ENCODE results near the gene FAM187B.
A peak's percentile ranks its signal among the peaks of the same experiment; 100 is the strongest.
"Not testable (repeated sequence)": the region's sequence is repeated elsewhere in the genome, so short reads cannot be mapped to it uniquely, and the experiment has no call there.

Gene FAM187B

GRCh38 chr19:35261356-35262100 lies 33.0 kb upstream of the FAM187B start:
- DNase-seq = no peak

GRCh38 chr19:35260694-35261304 lies 32.3 kb upstream of the FAM187B start:
- DNase-seq = no peak

DNA sequence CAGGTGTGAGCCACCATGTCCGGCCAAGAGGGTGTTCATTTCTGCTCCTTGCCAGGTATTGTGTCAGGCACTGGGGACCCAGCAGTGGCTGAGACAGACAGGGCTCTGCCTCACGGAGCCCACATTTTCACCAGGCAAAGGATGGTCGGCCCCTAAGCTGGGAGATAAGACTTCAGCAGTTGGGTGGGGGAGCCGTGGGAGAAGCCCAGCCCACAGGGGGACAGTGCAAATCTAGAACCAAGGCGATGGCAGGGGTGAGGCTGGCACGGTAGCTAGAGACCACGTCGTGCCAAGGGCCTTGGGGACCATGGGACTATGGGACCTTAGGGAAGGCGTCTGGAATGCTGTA lies 28.5 kb upstream of the FAM187B start:
- DNase-seq = no peak

DNA sequence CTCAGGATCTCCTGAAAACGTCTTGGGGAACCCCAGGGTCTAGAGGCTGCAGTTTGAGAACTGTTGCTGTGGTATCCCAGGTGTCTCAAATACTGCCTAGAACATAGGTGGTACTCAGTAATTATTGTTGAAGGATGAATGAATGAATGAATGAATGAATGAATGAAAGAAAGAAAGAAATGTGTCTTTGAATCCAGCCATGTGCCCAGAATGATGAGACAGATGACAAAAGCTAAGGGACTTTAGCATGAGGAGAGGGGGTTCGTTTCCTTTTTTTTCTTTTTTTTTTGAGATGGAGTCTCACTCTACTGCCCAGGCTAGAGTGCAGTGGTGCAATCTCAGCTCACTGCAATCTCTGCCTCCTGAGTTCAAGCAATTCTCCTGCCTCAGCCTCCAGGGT lies 28.0 kb upstream of the FAM187B start:
- no peak for DNase-seq

DNA sequence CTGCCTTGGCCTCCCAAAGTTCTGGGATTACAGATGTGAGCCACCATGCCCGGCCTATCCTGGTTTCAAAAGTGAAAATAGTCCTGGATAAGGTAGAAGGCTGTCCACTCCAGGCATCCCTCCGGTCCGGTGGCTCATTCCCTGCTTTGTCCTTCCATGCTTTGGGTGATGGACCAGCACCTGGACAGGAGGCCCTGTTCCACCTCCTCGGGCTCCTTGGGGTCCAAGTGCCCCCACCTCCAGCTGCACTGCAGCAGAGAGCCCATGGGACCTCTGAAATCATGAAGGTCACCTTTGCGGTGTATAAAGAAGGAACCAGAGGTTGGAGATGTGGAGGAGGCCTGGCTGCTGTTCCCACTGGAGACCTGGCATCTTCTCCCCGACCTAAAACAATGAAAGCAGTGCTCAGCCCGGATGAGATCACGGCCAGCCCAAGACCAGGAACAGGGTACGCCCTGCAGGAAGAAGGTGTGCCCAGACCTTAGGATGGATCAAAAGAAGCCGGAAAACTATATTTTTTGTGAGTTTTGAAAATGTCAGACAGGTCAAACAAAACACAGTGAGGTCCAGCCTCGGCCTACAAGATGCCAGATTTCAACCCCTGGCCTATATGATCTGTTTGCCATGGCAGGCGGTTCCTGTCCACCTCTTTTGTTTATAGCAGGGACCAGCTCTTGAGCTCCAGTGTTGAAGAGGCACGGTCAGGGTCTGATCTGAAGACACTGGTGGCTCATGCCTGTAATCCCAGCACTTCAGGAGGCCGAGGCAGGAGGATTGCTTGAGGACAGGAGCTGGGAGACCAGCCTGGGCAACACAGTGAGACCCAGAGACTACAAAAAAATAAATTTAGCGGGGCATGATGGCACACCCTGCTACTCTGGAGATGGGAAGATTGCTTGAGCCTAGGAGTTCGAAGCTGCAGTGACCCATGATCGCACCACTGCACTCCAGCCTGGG lies 26.1 kb upstream of the FAM187B start:
- DNase-seq = no peak

GRCh38 chr19:35253316-35254286 lies 25.1 kb upstream of the FAM187B start:
- no peak for DNase-seq

DNA sequence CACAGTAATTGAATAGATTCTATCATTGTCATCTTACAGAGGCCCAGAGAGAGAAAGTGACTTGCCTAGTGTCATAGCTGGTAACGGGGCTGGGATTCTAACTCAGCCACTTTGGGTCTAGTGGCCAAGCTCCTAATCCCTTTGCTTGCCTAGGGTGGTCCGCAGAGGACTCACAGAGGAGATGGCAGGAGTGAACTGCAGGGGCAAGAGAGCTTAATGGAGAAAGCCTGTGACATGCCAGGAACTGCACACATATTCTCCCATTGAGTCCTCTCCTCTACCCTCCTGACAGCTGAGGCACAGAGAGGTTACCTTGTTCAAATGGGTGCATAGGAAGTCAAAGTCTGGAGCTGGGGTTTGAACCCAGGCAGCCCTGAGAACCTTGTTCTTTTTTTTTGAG lies 22.9 kb upstream of the FAM187B start:
- DNase-seq = no peak

GRCh38 chr19:35249848-35250711 lies 21.5 kb upstream of the FAM187B start:
- no peak for DNase-seq

- DNase-seq = no peak
Measured at GRCh38 chr19:35249146-35249847, 20.8 kb upstream of the FAM187B start.

- DNase-seq = peak; percentile 63
Measured at GRCh38 chr19:35248310-35249145, 20.0 kb upstream of the FAM187B start, which contains the start of gene LSR. Gene LSR (plus strand): TSS chr19:35249002. CDS start chr19:35249023, 21 bp downstream.

GRCh38 chr19:35247526-35248309 lies 19.2 kb upstream of the FAM187B start:
- peak; percentile 53 to 61 for DNase-seq

DNA sequence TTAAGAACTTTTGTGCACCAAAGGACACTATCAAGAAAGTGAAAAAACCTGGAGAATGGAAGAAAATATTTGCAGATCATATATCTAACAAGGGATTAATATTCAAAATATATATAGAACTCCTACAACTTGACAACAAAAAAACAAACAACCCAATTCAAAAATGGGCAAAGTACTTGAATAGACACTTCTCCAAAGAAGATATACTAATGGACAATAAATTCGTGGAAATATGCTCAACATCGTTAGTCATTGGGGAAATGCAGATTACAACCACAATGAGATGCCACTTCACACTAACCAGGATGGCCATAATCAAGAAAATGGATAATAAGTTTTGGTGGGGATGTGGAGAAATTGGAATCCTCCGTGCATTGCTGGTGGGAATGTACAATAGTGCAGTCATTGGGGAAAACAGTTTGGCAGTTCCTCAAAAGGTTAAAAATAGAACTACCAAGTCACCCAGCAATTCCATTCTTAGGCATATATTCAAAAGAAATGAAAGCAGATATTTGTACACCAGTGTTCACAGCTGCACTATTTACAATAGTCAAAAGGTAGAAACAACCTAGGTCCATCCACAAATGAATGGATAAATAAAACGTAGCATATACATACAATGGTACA lies 18.0 kb upstream of the FAM187B start:
- DNase-seq = no peak

GRCh38 chr19:35241417-35241816 lies 12.9 kb upstream of the FAM187B start:
- DNase-seq = no peak

GRCh38 chr19:35240327-35240726 lies 11.8 kb upstream of the FAM187B start:
- DNase-seq = no peak

GRCh38 chr19:35239597-35239996 lies 11.1 kb upstream of the FAM187B start:
- DNase-seq = not testable (repeated sequence)

DNA sequence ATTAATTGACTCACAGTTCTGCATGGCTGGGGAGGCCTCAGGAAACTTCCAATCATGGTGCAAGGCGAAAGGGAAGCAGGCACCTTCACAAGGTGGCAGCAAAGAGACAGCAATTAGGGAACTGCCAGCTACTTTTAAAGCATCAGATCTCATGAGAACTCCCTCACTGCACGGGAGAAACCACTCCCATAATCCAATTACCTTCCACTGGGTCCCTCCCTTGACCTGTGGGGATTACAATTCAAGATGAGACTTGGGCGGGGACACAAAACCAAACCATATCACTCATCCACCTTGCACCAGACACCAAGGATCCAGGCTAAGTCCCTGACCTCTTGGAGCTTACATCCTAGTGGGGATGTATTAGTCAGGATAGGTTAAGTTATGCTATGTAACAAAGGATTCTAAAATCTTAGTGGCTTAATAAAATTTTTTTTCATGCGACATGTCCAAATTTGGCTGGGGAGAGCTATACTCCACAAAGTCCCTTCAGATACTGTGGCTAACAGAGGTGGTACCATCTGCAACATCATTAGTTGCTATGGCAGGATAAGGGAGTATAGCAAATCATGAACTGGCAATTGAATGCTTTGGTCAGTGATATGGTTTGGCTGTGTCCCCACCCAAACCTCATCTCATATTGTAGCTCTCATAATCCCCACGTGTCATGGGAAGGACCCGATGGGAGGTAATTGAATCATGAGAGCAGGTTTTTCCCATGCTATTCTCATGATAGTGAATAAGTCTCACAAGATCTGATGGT lies 8.3 kb upstream of the FAM187B start:
- DNase-seq = peak in 1 of 2 experiments; percentile 25

DNA sequence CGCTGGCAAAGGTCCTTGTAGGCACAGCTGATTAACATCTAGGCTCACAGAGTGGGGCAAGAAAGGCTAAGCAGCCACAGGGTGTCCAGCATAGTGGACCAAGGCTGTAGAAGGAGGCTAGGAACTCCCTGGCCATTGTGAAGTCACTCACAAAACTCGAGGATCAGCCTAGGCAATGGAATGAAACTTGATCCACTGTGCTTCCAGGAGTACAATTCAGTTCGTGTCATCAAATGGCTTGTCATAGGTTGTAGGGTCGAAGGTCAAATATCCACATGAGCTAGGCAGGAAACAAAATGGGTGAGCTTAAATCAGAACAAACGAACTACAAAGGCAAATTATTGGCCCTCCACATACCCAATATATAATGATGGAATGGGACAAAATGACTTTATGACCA lies 4.4 kb upstream of the FAM187B start:
- DNase-seq = no peak
